Gastroesophageal sphincter (tissue), 3 donors: ENCODE measurements around the gene ARL2BP.

Source experiments
- CTCF ChIP-seq, 4 experiments: fragments of 200-600 bp in 2 of 4; fragments of 450-650 bp in 2 of 4; sonication (generic) in 1 of 4; IDR thresholded peaks; one replicate each; pipeline ENCODE4 v1.5.1; 2017 to 2019; ENCODE audit warnings: antibody characterized with exemption in 4 of 4, mild to moderate bottlenecking in 2 of 4, moderate library complexity in 2 of 4
- POLR2A ChIP-seq, 2 donors: fragments of 450-650 bp; IDR thresholded peaks; one replicate each; pipeline ENCODE4 v1.6.1; 2017; ENCODE audit warnings: antibody characterized with exemption in 2 of 2, mild to moderate bottlenecking in 2 of 2, moderate library complexity in 1 of 2
- POLR2AphosphoS5 ChIP-seq: sonication (generic); formaldehyde crosslinking; IDR thresholded peaks from one replicate; pipeline ENCODE4 v1.6.1; 2017; ENCODE audit warnings: antibody characterized with exemption

- TF ChIP-seq POLR2AphosphoS5 = no peak
- TF ChIP-seq CTCF (IDR thresholded peaks at IDR 0.05) = no peak
- TF ChIP-seq POLR2A (IDR thresholded peaks at IDR 0.05) = no peak
Measured at GRCh38 chr16:57223057-57223456, 22.0 kb upstream of the ARL2BP start.
